MM.1S (cell line): Measurements from ENCODE around the gene CRIP3.

Source experiments
- DNase-seq: peaks from one replicate; pipeline ENCODE4 v3.0.0-alpha.2; 2015
- H2AFZ ChIP-seq: fragments of 300-600 bp; sonication (generic); 2 replicates; pipeline ENCODE4 v1.6.0; 2016; ENCODE audit warnings: antibody characterized with exemption, low read length
- H3F3A ChIP-seq: fragments of 300-600 bp; sonication (generic); 2 replicates; pipeline ENCODE4 v1.6.1; 2016; ENCODE audit warnings: mild to moderate bottlenecking, antibody characterized with exemption, low read length, moderate library complexity, mixed read lengths; ENCODE audit not compliant: insufficient read depth
- H3K27ac ChIP-seq: fragments of 300-600 bp; sonication (generic); 2 replicates; pipeline ENCODE4 v1.5.1; 2016; ENCODE audit warnings: mild to moderate bottlenecking, low read length
- H3K27me3 ChIP-seq: fragments of 300-600 bp; sonication (generic); replicated peaks from 2 replicates; pipeline ENCODE4 v1.6.0; 2016; ENCODE audit warnings: low read length; ENCODE audit not compliant: insufficient read depth
- H3K36me3 ChIP-seq: fragments of 300-600 bp; sonication (generic); replicated peaks from 2 replicates; pipeline ENCODE4 v1.6.1; 2016; ENCODE audit warnings: mild to moderate bottlenecking, low read length, mixed read lengths; ENCODE audit not compliant: insufficient read depth
- H3K4me1 ChIP-seq: fragments of 300-600 bp; sonication (generic); 2 replicates; pipeline ENCODE4 v1.6.1; 2016; ENCODE audit warnings: low read length, mixed read lengths
- H3K4me2 ChIP-seq: fragments of 300-600 bp; sonication (generic); 2 replicates; pipeline ENCODE4 v1.6.0; 2016; ENCODE audit warnings: low read depth, low read length
- H3K4me3 ChIP-seq: fragments of 300-600 bp; sonication (generic); 2 replicates; pipeline ENCODE4 v1.5.1; 2016; ENCODE audit warnings: low read length, mixed read lengths
- H3K79me2 ChIP-seq: fragments of 300-600 bp; sonication (generic); 2 replicates; pipeline ENCODE4 v1.6.1; 2016; ENCODE audit warnings: mixed run types, low read length, mixed read lengths
- H3K9ac ChIP-seq: fragments of 300-600 bp; sonication (generic); 2 replicates; pipeline ENCODE4 v1.6.1; 2016; ENCODE audit warnings: low read length, mixed read lengths
- H3K9me2 ChIP-seq: fragments of 300-600 bp; sonication (generic); replicated peaks from 2 replicates; pipeline ENCODE4 v1.6.1; 2016; ENCODE audit warnings: mild to moderate bottlenecking, low read length, mixed read lengths; ENCODE audit not compliant: insufficient read depth
- H3K9me3 ChIP-seq: fragments of 300-600 bp; sonication (generic); replicated peaks from 2 replicates; pipeline ENCODE4 v1.6.1; 2016; ENCODE audit warnings: mild to moderate bottlenecking, low read length, mixed read lengths; ENCODE audit not compliant: insufficient read depth
- H4K20me1 ChIP-seq: fragments of 300-600 bp; sonication (generic); 2 replicates; pipeline ENCODE4 v1.6.1; 2016; ENCODE audit warnings: mild to moderate bottlenecking, low read length, moderate library complexity, mixed read lengths; ENCODE audit not compliant: insufficient read depth
- EZH2 ChIP-seq: fragments of 300-600 bp; sonication (generic); optimal IDR thresholded peaks from 2 replicates; pipeline ENCODE3; 2017; ENCODE audit warnings: low read depth, mild to moderate bottlenecking, antibody characterized with exemption, low read length, mixed read lengths
- EZH2phosphoT487 ChIP-seq: fragments of 300-600 bp; sonication (generic); IDR thresholded peaks from 2 replicates; pipeline ENCODE4 v1.6.1; 2018; ENCODE audit warnings: antibody characterized with exemption, low read length
- TF ChIP-seq, protein P1 (sequence below): fragments of 300-600 bp; sonication (generic); IDR thresholded peaks from 2 replicates; pipeline ENCODE4 v1.5.1; 2016; ENCODE audit warnings: antibody characterized with exemption, low read length, mixed read lengths

CRIP3 gene

DNA sequence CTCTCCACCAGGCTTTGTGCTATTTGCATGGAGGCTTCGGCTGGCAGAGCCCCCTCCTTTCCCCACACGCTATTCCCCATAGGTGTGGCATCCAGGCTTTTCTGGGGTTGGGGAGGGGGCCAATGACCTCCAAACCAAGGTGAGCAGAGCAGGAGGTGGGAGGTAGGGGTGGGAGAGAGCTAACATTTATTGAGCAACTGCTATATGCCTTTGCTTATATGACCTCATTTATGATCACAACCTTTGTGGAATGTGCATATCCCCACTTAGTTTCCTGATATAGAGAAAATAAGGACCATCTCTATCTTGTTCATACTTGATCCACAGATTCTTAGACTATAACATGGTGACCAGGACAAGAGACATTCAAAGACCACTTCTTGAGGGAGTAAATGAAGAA is 28.4 kb downstream of the CRIP3 start:
- Histone ChIP-seq H3F3A (no peaks in the 10 kb centered on the region), H3K9me2 (no peaks in the 10 kb centered on the region), H3K27ac (no peak overlapping the region), H3K4me3 (no peak overlapping the region), H3K4me1 (no peaks in the 10 kb centered on the region), H3K4me2 (no peak overlapping the region), H3K27me3 (peaks cover 53% of the 10 kb centered on the region), H3K79me2 (no peaks in the 10 kb centered on the region), H3K36me3 (no peaks in the 10 kb centered on the region), H3K9me3 (no peaks in the 10 kb centered on the region), H4K20me1 (no peaks in the 10 kb centered on the region), H3K9ac (no peak overlapping the region), H2AFZ (no peak overlapping the region)
- DNase-seq: no peak
- no peak for TF ChIP-seq EZH2phosphoT487
- no peak for TF ChIP-seq EZH2
- TF ChIP-seq, protein P1, sequence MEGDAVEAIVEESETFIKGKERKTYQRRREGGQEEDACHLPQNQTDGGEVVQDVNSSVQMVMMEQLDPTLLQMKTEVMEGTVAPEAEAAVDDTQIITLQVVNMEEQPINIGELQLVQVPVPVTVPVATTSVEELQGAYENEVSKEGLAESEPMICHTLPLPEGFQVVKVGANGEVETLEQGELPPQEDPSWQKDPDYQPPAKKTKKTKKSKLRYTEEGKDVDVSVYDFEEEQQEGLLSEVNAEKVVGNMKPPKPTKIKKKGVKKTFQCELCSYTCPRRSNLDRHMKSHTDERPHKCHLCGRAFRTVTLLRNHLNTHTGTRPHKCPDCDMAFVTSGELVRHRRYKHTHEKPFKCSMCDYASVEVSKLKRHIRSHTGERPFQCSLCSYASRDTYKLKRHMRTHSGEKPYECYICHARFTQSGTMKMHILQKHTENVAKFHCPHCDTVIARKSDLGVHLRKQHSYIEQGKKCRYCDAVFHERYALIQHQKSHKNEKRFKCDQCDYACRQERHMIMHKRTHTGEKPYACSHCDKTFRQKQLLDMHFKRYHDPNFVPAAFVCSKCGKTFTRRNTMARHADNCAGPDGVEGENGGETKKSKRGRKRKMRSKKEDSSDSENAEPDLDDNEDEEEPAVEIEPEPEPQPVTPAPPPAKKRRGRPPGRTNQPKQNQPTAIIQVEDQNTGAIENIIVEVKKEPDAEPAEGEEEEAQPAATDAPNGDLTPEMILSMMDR: no peak

DNA sequence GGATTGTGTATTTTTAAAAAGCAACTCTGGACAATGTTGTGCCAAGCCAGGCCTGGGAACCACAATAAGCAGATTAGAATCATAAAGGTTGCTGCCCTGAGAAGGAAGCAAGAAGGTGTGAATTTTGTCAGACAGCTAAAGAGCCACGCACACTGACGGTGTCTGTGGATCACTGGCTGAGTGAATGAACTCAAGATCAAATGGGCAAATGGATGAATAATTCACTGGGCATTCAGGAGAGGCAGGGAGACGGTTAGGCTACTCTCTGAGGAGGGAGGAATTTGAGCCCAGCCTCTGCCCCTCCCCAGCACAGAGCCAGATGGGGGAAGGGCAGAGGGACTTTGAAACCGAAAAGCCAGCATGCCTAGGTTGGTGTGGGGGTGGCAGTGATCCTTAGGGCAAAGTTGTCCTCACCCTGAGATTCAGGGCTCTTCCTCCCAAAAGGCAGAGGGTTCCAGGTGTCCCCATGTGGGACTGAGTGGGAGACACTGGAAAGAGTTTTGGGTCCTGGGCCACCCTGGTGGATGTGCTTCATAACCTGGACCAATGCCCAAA is 30.0 kb downstream of the CRIP3 start:
- DNase-seq: no peak
- peaks cover 47% of the 10 kb centered on the region for H3K27me3 ChIP-seq
- H3K4me1 ChIP-seq: no peaks in the 10 kb centered on the region
- H3F3A ChIP-seq: no peaks in the 10 kb centered on the region
- no peak overlapping the region for H3K4me3 ChIP-seq
- no peak overlapping the region for H3K9ac ChIP-seq
- no peak overlapping the region for H3K4me2 ChIP-seq
- H3K27ac ChIP-seq: no peak overlapping the region
- no peaks in the 10 kb centered on the region for H4K20me1 ChIP-seq
- H3K9me3 ChIP-seq: no peaks in the 10 kb centered on the region
- no peaks in the 10 kb centered on the region for H3K79me2 ChIP-seq
- no peak for TF ChIP-seq EZH2phosphoT487
- TF ChIP-seq, protein P1: no peak
- no peak for TF ChIP-seq EZH2
- H2AFZ ChIP-seq: no peak overlapping the region
- H3K36me3 ChIP-seq: no peaks in the 10 kb centered on the region
- H3K9me2 ChIP-seq: no peaks in the 10 kb centered on the region

GRCh38 chr6:43277643-43278523 is 30.7 kb downstream of the CRIP3 start:
- Histone ChIP-seq H3K4me2 (no peak overlapping the region), H3K9me3 (no peaks in the 10 kb centered on the region)

More at GRCh38 chr6:43277643-43278523, 30.7 kb downstream of the CRIP3 start:
- Histone ChIP-seq H3K27me3 (peaks cover 47% of the 10 kb centered on the region), H2AFZ (no peak overlapping the region), H3K9ac (no peak overlapping the region), H3K4me3 (no peak overlapping the region), H3K36me3 (no peaks in the 10 kb centered on the region), H3F3A (no peaks in the 10 kb centered on the region), H3K79me2 (no peaks in the 10 kb centered on the region), H3K4me1 (no peaks in the 10 kb centered on the region), H3K27ac (no peak overlapping the region), H4K20me1 (no peaks in the 10 kb centered on the region), H3K9me2 (no peaks in the 10 kb centered on the region)
- DNase-seq: no peak
- TF ChIP-seq EZH2phosphoT487 (no peak), EZH2 (no peak)
- TF ChIP-seq, protein P1: no peak
